Neural crest cell (in vitro differentiated cells): ENCODE measurements around the gene DPM3. TPM values are rescaled to one million over a fixed set of nuclear protein-coding genes. Genes with fewer than 3 reads are reported as not detected.

Source experiments
- DNase-seq: peaks from one replicate; pipeline ENCODE4 v3.0.0; 2021; ENCODE audit warnings: low read depth, mixed read lengths, low spot score
- H3K27ac Mint-ChIP-seq: one replicate; pipeline ENCODE4 v1.8.0; 2021; ENCODE audit warnings: mild to moderate bottlenecking, mixed read lengths; ENCODE audit not compliant: unreplicated experiment
- H3K27me3 Mint-ChIP-seq: 2 replicates; pipeline ENCODE4 v1.8.0; 2021; ENCODE audit warnings: low read depth, mild to moderate bottlenecking, mixed read lengths
- H3K36me3 Mint-ChIP-seq: 2 replicates; pipeline ENCODE4 v1.8.0; 2021; ENCODE audit warnings: low read depth, mild to moderate bottlenecking, mixed read lengths
- H3K4me1 Mint-ChIP-seq: 2 replicates; pipeline ENCODE4 v1.8.0; 2021; ENCODE audit warnings: mixed read lengths
- H3K4me3 Mint-ChIP-seq: one replicate; pipeline ENCODE4 v1.8.0; 2021; ENCODE audit warnings: mild to moderate bottlenecking, mixed read lengths
- H3K9me3 Mint-ChIP-seq: 2 replicates; pipeline ENCODE4 v1.8.0; 2021; ENCODE audit warnings: mixed read lengths
- CTCF ChIP-seq: fragments of 200-600 bp; sonication (generic); conservative IDR thresholded peaks from 2 replicates; pipeline ENCODE4 v1.5.0; 2021; ENCODE audit warnings: antibody characterized with exemption, mild to moderate bottlenecking
- total RNA-seq: library from RNA; stranded (reverse); gene quantifications from 2 replicates; pipeline ENCODE4 v1.2.1, GENCODE V29; 2021

DPM3 gene
- total RNA-seq, 1 donor from 2014 or later, result 80.0 TPM

- H3K9me3 Mint-ChIP-seq, result no peaks in the 10 kb centered on the region
- H3K4me3 Mint-ChIP-seq, result peak within 1 kb of the TSS; percentile 100
- peak within 1 kb of the TSS; percentile 97 for H3K27ac Mint-ChIP-seq
- peaks cover 9% of the 10 kb centered on the region for H3K36me3 Mint-ChIP-seq
- no peak for DNase-seq
- TF ChIP-seq CTCF, result no peak
- peaks cover 36% of the 10 kb centered on the region for H3K4me1 Mint-ChIP-seq
- H3K27me3 Mint-ChIP-seq, result peaks cover 3% of the 10 kb centered on the region
These were observed 33.4 kb upstream of the DPM3 start, which contains the start of gene TRIM46 for GRCh38 chr1:155173478-155174323. TSS of gene TRIM46 (plus strand) at chr1:155173849. CDS start at chr1:155173967, 118 bp downstream.

GRCh38 chr1:155172732-155173477 is 32.6 kb upstream of the DPM3 start, which contains the start of gene KRTCAP2:
TSS of gene KRTCAP2 (minus strand) at chr1:155173304. CDS start at chr1:155173224, 80 bp downstream.
- H3K27ac Mint-ChIP-seq, result peak within 1 kb of the TSS; percentile 97
- peaks cover 38% of the 10 kb centered on the region for H3K4me1 Mint-ChIP-seq
- DNase-seq, result peak; percentile 97
- H3K27me3 Mint-ChIP-seq, result peaks cover 3% of the 10 kb centered on the region
- H3K36me3 Mint-ChIP-seq, result peaks cover 9% of the 10 kb centered on the region
- TF ChIP-seq CTCF, result peak; percentile 94
- peak within 1 kb of the TSS; percentile 100 for H3K4me3 Mint-ChIP-seq
- no peaks in the 10 kb centered on the region for H3K9me3 Mint-ChIP-seq

DNA sequence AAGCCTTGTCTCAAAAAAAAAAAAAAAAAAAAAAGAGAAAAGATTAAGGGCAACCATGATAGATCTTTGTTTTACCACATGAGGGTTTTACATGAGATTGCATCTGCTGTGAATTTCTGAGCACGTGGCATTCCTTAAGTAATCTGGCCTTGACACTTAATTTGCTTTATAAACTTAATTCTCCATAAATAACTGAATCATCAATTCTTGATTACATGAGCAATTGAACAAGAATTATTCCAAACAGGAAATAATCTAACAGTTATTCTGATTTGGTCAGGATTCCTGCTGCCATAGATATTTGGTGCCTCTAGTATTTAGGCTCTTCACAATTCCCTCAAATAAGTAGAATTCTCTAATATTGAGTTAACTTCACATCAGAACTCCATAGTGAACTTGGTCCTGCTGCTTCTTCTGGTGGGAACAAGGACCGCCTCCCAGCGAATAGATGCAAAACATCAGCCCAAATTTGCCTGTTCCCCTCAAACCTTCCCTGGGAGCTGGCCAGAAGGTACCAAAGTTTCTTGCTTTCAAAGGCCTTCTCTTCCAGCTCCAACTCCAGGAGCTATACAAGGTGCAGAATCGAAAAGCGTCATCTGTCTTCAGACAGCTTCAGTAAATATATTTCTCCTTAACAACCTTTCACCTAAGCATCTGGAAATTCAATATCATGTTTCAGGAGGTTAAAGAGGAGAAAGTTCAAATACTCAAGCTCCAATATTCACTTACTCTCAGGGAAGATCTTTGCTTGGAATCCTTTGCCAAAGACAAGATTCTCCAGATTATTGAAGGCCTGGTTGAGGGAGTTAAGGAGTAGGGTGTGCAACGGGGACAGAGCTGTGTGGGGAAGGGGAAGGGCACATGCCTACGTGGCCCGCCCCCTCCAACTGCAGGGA is 31.8 kb upstream of the DPM3 start:
- Mint-ChIP-seq H3K4me1 (peaks cover 46% of the 10 kb centered on the region), H3K27ac (peak overlapping the region; percentile 97), H3K9me3 (no peaks in the 10 kb centered on the region), H3K36me3 (peaks cover 6% of the 10 kb centered on the region), H3K4me3 (peak overlapping the region; percentile 100), H3K27me3 (peaks cover 3% of the 10 kb centered on the region)
- no peak for TF ChIP-seq CTCF
- no peak for DNase-seq

- Mint-ChIP-seq H3K4me3 (peak overlapping the region; percentile 100), H3K36me3 (peaks cover 6% of the 10 kb centered on the region), H3K4me1 (peaks cover 43% of the 10 kb centered on the region), H3K27me3 (peaks cover 3% of the 10 kb centered on the region), H3K9me3 (no peaks in the 10 kb centered on the region), H3K27ac (no peak overlapping the region)
- no peak for TF ChIP-seq CTCF
- DNase-seq, result no peak
These were observed 30.5 kb upstream of the DPM3 start for GRCh38 chr1:155170806-155171205.
